HG02623 (cell line): ENCODE results near the gene CCDC182.

Source experiments
- ATAC-seq: cut with Tn5 transposase; IDR thresholded peaks from one replicate; pipeline ENCODE4 v1.9.1; 2021; ENCODE audit warnings: moderate library complexity; ENCODE audit not compliant: unreplicated experiment

CCDC182 gene

DNA sequence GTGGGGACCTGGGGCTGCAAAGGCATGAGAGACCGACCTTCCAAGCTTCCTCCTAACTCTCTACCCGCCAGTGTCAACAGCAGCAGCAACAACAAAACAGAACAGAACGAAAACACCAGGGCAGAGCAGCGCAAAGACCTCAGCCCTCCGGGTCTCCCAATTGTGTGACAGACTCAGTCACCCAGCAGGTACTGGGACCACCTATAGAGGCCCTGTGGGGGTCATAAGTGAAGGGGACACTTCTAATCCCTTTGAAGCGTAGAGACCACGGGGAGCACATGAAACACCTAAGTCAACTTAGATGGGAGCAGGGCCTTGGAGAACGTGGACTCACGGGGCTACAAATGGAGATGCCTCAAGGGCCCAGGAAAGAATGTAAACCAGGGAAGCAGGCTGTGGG is 12.6 kb upstream of the CCDC182 start:
- no peak for ATAC-seq

DNA sequence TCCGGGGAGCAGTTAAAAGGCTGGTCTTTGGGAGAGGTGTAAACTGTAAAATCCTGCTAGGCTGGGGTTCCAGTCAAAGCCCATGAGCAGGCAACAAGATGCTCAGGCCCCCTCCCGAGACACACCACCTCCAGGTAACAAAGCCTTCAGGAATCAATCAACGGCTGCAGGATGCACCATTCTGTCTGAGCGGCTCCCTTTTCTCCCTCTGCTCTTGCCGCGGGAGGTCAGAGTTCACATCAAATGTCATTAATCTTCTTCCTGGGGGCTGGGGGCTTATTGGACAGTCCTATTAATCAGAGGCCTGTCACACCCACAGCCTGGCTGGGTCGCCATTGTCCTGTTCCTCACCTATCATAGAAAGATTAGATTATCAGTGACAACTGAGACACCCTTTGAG is 11.9 kb upstream of the CCDC182 start:
- ATAC-seq, result no peak

DNA sequence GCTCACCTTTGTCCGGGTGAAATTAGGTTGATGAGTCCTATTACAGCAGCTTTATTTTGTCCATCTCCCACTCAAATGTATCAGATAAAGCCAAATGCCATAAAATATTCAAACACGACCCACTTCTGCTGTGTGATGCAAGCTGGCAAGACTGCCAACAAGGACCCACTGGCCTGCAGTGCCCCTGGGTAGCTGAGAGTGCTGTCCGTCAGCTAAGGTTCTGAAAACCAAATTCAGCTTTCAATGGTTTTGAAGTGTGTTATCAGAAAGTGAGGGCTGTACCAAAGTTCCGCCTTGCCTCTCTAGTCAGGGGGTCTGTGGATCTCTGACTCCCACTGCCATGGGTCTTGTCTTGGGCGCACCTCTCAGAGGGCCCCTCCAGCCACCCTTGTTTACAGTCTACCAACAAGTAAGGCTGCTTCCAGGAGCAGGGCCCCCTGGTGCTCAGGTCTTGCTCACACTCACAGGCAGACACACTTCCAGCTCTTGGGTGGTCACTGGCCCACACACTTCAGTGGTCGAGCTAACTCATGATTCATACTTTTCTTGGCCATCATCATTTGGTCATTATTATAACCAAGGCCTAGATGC is 10.5 kb upstream of the CCDC182 start:
- ATAC-seq, result no peak

DNA sequence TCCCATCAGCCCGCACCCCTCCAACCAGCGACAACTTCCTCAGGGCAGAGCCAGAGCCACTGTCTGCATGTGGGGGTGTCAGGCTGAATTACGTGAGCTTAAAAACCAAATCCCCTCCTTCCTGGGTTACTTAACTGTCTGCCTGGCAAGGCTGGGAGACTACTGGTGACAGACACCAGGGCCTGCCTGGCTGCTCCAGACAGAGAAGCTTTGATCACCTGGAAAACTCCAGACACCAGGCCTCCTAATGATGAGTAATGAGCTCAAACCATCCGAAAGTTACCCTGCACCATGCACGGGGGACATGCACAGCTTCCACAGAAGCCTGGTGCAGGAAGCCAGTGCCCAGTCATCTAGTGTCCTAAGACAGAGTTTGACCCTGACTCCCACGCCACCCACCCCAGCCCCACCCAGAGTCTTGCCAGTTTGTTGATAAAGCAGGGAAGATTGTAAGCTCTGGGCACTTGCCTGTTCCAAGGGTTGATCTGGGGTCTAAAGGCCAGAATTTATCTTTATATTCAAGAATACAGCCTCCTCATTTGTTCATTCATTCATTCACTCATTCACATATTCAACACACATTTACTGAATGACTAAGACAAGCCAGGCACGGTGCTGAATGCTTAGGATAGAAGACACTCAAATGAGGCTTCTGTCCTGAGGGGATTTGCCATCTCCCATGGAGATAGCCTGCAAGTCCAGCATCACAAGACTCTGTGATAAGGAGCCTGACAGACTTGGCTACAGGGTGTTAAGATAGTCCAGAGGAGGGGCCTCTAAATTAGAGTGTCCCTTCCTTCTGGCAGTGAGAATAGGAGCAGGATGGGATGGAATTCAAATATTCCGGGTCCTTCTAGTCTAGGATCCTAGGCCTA is 7.2 kb upstream of the CCDC182 start:
- ATAC-seq, result no peak

DNA sequence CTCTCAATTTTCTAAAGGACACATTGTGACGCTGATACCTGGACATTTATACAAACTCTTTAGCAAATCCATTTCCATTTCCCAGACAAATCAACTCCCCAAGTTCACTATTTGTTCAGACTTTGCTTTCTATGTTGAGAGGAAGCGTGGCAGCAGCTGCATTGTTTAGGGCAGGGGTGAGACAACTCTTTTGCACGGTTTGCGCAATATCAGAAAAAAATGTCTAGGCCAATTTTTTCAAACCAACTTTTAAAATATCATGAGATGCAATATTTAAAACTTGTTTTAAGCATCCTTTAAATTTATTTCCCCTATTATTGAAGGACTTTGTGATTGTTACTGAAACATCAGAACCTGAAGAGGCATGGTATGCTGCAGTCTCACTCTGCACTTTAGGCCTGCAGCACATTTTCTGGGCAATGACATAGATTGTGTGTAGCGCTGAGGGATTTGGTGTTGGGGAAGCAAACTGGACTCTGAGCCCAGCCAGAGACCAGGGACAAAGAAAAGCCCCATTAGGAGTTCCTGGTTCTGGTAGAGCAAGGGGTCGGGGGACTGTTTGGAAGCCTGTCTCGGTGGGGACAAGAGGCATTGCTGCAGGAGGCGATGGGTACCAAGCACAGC is 6.4 kb upstream of the CCDC182 start:
- no peak for ATAC-seq

DNA sequence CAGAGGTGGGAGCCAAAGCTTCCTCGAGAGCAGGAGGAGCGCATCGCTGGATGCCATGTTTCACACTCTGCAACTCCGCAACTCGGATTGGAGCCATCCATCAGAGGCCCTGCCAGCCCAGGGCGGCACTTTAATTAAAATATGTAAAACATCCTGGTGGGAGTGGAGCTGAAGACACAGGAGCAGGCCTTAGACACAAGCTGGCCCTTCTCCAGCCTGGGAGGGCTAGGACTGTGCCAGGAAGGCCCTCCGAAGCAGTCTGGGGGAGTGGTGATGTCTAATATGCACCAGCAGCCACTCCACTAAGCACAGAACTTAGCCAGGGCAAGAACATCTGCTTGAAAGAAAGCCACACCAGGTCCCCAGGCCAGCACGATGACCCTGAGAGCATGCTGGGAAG is 5.8 kb upstream of the CCDC182 start:
- no peak for ATAC-seq

DNA sequence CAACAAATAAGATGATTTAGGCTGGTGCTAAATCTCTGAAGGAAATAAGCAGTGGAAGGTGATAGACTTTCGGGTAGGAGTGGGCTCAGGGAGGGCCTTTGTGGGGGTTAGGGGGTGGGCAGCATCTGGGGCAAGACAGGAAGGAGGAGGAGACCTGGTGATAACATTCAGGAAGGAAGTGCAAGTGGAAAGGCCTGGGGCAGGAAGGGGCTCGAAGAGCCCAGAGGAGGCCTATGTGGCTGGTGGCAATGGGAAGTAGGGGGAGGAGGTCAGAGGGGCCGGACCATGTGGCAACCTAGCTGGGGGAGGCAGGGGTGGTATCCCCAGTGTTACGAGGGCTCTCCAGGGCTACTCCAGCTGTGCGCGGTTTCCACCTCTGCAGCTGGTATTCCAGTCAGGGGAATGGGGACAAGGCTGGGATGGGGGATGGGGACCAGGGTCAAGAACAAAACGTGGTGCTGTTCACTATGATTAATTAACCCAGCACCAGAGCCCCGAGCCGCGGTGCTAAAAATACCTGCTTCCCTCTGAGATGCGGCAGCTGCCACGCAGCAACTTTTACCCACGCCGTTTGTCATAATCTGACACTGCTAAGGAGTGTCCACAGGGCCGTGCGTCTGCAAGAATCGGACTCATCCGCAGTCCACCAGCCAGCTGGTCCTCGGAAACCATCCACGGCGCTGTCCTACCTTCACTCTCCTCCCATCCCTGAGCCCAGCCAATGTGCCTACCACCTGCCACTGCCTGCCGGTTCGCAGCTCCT is 5.2 kb upstream of the CCDC182 start:
- no peak for ATAC-seq

DNA sequence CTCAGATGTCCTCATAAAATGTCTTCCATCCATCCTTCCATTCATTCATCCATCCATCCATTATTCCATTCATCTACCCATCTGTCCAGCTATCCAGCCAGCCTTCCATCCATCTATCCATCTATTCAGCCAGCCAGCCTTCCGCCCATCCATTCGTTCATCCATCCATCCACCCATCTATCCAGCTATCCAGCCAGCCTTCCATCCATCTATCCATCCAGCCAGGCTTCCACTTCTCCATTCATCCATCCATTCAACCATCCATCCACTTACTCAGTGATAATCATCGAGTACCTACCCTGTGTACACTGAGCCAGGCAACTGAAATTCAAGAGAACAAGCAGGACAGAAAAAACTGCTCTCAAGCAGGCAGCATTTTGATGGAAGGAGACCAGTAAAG is 4.6 kb upstream of the CCDC182 start:
- no peak for ATAC-seq

DNA sequence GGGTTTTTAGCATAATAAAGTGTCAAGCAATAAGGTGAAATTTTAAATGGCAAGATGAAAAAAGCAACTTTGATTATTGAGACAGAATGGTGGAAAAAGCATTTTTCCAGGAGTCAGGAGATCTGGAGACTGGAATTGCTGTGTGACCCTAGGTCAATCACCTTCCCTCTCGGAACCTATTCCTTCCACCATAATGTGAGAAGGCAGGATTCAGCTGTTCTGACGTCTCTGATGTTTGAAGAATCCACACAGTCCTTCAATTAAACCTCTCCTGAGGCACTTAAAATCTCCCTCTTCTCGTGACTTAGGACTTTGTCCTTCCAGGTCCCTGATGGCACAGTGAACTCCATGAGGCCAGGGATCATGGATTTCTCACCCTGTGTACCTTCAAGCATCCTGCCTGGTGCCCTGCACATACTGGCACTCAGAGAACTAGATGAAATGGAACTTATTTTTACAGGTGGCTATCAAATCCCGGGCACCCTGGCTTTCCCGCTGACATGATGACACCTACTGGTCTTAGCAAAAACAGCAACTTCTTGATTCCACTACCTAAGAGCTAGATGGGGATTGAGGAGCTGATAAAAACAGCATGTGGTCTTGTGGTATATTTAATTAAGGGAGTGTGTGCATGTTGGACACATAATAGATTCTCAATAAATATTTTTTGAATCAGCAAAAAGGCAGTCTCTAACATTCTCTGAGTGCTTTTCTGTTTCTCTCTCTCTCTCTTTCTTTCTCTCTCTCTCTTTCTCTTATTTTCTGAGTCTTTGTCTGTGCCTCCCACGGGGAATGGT is 2.3 kb upstream of the CCDC182 start:
- no peak for ATAC-seq

DNA sequence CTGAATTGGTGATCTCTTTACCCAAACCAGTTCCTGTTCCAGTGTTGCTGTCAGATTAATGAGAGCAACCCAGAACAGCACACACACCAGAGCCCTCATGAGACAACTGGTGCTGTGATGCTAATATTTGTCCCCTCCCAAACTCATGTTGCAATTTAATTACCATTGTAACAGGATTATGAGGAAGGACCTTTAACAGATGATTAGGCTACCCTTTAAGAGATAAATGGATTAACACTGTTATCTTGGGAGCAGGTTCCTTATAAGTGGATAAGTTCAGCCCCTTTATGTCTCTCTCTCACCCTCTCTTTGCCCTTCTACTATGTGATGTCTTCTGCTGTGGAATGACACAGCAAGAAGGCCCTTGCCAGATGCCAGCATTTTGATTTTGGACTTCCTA is 1.1 kb upstream of the CCDC182 start:
- no peak for ATAC-seq

DNA sequence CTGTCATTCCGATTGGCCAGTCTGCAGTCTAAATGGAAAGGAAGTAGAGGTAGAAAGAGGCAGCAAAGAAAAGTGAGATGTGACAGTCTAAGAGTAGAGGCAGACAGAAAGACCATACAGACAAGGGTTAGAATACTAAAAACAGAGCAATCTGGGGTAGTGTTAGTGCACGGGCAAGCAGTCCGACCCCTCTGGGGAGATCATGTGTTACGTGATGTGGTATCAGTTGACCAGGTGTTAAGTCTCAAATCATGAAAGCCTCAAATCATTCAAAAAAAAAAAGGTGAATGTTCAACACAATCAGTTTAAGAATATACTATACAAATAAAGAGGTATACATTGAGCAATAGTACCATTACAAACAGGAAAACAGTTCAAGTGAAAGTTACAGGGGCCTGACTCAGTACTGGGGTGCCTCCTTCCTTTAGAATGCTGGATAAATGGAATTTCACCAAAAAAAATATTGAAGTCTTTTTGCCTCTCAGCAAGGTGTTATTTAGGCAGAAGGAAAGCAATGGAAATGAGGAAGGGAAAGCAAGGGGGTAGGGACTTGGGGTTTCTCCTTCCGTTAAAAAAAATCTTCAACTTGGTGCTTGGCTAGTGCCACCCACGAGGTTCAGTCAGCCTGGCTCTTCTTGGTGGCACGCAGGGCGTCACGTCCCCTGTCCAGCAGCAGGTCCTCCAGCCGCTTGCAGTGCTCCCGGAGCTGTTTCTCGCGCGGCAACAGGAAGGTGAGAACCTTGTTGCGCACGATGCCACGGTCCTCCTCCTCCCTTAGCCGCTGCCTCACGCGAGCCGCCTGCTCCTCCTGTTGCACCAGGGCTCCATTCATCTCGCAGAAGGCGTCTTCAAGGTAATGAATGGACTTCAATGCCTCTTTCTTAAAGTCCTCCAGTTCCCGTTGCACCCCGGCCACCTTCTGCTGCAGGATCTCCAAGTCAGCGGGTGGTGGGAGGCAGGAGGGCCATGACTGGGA is 616 bp downstream of the CCDC182 start:
- no peak for ATAC-seq

DNA sequence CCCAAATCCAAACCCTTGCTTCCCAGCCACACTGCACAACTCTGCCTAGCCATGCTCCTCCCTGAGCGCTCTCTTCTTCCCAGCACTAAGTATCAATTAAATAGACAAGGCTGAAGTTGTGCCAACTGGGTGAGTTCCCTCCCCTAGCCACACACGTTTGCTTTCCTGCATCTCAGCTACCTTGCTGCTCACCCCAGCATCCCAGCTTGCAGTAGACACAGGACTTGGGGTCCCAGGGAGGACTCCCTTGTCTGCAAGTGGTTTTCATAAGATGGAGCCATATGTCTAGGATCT is 4.9 kb downstream of the CCDC182 start:
- ATAC-seq, result no peak

DNA sequence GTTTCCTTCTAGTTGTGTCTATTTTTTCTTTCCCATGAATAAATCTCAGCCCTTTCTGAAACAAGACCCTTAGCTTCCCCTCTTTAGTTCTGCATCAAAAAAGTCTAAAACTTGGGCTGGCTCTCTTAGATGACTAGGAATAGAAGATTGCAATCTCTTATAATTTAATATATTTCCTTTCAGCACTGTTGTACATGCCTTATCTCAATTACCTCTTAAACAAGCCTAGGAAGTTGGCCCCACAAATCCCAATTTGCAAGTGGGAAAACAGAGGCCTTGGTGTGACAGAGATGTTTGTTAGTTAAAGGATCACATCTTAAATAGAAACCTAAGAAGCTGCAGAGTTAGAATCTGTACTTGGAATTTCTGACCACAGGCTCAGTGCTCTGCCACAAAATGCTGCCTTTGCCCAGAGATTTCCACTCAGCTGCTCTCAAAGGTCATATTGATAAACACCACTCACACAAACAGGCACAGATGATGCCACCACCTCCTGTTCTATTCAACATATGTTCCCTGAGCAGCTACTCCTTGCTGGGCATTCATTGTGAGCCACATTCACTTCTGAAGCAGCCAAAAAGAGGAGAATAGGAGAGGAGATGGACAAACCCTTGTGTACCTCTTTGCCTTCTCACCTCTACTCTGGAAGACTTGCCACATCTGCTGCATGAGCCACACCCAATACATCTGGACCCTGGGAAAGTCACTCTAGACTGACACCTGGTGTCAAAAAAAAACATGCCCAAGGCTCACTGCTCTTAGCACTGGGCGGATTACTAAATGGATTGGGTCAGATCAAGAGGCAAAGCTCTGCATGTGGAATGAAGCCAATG is 5.5 kb downstream of the CCDC182 start:
- no peak for ATAC-seq

DNA sequence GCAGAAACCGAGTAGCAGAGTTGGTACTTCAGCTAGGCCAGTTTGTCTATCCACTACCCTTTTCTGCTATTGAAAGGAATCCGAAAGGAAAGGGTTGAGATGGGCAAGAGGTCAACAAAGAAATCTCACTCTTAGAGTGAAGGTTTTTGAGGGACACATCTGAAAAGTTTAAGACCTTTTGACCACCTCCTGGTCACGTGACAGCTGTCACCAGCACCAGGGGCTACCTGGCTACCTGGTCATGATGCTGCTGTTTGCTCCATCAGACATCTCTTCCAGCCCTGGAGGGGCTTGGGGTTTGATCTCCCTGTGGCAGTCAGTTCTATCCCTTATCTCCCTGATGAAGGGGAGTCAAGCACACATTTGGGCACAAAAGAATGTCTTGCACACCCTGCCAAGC is 7.6 kb downstream of the CCDC182 start:
- ATAC-seq, result no peak

DNA sequence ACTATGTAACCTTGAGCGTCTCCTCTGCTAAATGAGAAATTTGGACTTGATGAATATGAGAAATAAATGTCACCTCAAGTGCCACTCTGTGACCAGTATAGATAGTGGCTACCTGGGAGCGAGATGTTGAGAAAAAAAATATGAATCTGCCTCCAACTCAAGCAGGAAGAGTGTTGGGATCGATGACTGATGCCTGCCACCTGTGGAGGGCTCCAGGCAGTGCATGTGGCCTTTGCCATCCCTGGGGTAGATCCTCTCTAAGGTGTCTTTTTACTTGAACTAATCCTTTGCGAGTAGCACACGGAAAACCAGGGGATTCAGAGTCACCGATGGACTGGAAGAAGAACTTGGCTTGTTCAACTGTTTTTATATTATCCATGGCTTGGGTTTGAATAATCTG is 9.4 kb downstream of the CCDC182 start:
- no peak for ATAC-seq

DNA sequence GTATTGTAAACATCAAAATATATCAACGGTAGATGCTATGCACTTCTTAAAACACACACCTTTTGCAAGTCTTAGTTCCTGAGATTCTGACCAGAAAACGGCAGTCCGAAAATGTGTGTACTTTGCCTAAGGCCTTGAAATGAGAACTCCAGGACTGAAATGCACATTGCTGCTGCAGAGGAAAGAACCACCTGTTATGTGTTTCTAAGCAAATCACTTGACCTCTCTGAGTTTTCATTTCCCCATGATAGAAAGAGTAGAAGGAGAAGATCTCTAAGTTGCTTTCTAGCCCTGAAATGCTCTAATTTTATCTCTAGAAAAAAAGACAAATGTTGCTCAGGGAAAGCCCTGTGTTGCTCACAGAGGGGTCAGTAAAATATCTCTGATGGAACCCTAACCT is 9.9 kb downstream of the CCDC182 start:
- no peak for ATAC-seq

DNA sequence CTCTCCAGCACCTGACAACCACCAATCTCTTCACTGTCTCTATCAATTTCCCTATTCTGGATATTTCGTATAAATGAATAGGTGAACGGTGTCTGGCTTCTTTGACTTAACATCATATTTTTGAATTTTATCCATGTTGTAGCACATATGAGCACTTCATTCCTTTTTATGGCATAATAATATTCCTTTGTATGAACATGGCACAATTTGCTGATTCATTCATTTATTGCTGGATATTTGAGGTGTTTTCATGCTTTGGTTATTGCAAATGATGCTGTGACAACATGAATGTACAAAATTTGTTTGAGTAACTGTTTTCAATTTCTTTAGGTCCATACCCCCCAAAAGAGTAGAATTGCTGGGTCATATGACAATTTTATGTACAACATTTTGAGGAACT is 12.0 kb downstream of the CCDC182 start:
- no peak for ATAC-seq

DNA sequence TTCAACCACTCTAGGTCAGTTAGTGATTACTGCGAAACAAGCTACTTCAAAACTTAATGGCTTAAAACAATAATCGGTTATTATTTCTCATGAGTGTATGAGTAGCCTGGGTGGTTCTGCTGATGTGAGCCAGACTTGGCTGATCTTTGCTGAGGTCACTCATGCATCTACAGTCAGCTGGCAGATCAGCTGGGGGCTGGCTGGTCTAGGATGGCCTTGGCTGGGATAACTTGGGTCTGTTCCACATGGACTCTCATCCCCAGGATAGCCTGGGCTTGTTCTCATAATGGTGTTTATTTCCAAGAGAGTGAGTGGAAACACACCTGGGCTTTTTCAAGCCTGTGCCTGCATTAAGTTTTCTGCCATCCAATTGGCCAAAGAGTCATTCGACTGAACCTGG is 13.0 kb downstream of the CCDC182 start:
- no peak for ATAC-seq
